Effector CD8-positive, alpha-beta T cell (primary cell): Measurements from ENCODE around the gene WAC.
"Not testable (repeated sequence)": the region's sequence is repeated elsewhere in the genome, so short reads cannot be mapped to it uniquely, and the experiment has no call there.

Experiments
- DNase-seq: peaks from one replicate; lab custom pipeline; 2025; lab: John Stamatoyannopoulos, UW

The WAC gene

GRCh38 chr10:28564905-28565304 lies 32.0 kb downstream of the WAC start:
- DNase-seq: no peak

- no peak for DNase-seq
Observed at GRCh38 chr10:28566458-28567015, 33.6 kb downstream of the WAC start.

GRCh38 chr10:28569506-28570159 lies 36.7 kb downstream of the WAC start:
- no peak for DNase-seq

- DNase-seq: no peak
Observed at GRCh38 chr10:28570598-28570997, 37.7 kb downstream of the WAC start.

GRCh38 chr10:28571265-28571664 lies 38.3 kb downstream of the WAC start:
- DNase-seq: no peak

GRCh38 chr10:28574214-28574613 lies 41.3 kb downstream of the WAC start:
- DNase-seq: not testable (repeated sequence)

- no peak for DNase-seq
Observed at GRCh38 chr10:28575852-28576251, 42.9 kb downstream of the WAC start.

- DNase-seq: no peak
Observed at GRCh38 chr10:28577506-28577905, 44.6 kb downstream of the WAC start.

GRCh38 chr10:28578454-28578853 lies 45.5 kb downstream of the WAC start:
- no peak for DNase-seq

- DNase-seq: no peak
Observed at GRCh38 chr10:28580825-28581224, 47.9 kb downstream of the WAC start.

GRCh38 chr10:28581916-28582315 lies 49.0 kb downstream of the WAC start:
- no peak for DNase-seq

GRCh38 chr10:28585076-28585475 lies 52.2 kb downstream of the WAC start:
- no peak for DNase-seq

- DNase-seq: no peak
Observed at GRCh38 chr10:28586176-28586575, 53.3 kb downstream of the WAC start.

- no peak for DNase-seq
Observed at GRCh38 chr10:28587270-28587969, 54.5 kb downstream of the WAC start.

- no peak for DNase-seq
Observed at GRCh38 chr10:28587970-28588290, 55.0 kb downstream of the WAC start.

- DNase-seq: no peak
Observed at GRCh38 chr10:28592953-28593352, 60.0 kb downstream of the WAC start.

- no peak for DNase-seq
Observed at GRCh38 chr10:28593811-28594210, 60.9 kb downstream of the WAC start.

- DNase-seq: peak; percentile 4
Observed at GRCh38 chr10:28594406-28594805, 61.5 kb downstream of the WAC start.

GRCh38 chr10:28595613-28596012 lies 62.7 kb downstream of the WAC start:
- no peak for DNase-seq

- no peak for DNase-seq
Observed at GRCh38 chr10:28600056-28600455, 67.1 kb downstream of the WAC start.

- DNase-seq: no peak
Observed at GRCh38 chr10:28601012-28601411, 68.1 kb downstream of the WAC start.

GRCh38 chr10:28604567-28605536 lies 71.9 kb downstream of the WAC start:
- DNase-seq: no peak
